Fibroblast of the aortic adventitia (primary cell): ENCODE data around the gene ELMOD3. TPM values are rescaled to one million over a fixed set of nuclear protein-coding genes. Genes with fewer than 3 reads are reported as not detected.

ENCODE experiments used
- DNase-seq: peaks from one replicate; pipeline ENCODE4 v3.0.0-alpha.2; 2010; ENCODE audit warnings: low read depth
- H3K4me3 ChIP-seq: 2 replicates; pipeline ENCODE4 v1.5.1; 2011; ENCODE audit warnings: low read depth, mild to moderate bottlenecking, control low read depth, low read length, moderate library complexity
- total RNA-seq: library from RNA; depleted of rRNA; stranded (reverse); fragments of >200 nt; gene quantifications from 2 replicates; pipeline ENCODE4 v1.2.3, GENCODE V29; 2012; ENCODE audit warnings: low replicate concordance
- TF ChIP-seq, protein P1 (sequence below): IDR thresholded peaks from 2 replicates; pipeline ENCODE4 v1.5.1; 2011; ENCODE audit warnings: mild to moderate bottlenecking, low read length, control low read depth, inconsistent platforms; ENCODE audit not compliant: insufficient read depth

The ELMOD3 gene
- total RNA-seq, 1 donor: 19.3 TPM

DNA sequence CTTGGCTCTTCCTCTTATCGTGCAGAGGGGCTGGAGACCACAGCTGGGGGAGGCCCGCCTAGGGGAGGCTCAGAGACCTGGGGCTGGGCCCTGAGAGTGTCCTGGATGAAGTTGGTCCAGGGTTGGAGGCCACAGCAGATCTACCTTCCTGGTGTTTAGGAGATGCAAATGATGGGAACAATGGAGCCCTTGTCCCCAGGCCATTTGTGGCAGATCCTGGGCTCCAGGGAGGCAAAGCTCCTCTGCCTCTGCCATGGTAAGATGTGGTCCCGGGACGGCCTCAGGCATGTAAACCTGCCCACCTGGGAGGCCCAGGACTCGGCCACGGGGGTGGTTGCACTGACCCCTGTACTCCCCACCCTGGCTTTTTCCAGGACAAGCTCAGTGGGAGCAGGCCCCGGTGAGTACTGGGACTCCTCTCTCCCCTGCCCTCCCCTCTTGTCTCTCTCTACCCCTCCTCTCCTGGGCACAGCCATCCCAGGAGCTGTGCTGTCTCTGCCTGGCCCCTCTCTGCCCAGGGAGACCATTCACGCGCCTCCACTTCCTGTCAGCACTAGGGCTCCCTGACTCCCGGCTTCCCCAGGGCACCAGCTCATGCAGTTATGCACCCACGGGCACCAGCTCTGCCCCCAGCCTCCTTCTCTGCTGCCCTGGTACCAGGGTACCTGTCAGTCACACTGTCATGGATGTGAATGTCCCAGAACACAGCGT, 74.8 kb downstream of the ELMOD3 start:
- no peak overlapping the region for H3K4me3 ChIP-seq
- DNase-seq: no peak
- TF ChIP-seq, protein P1, sequence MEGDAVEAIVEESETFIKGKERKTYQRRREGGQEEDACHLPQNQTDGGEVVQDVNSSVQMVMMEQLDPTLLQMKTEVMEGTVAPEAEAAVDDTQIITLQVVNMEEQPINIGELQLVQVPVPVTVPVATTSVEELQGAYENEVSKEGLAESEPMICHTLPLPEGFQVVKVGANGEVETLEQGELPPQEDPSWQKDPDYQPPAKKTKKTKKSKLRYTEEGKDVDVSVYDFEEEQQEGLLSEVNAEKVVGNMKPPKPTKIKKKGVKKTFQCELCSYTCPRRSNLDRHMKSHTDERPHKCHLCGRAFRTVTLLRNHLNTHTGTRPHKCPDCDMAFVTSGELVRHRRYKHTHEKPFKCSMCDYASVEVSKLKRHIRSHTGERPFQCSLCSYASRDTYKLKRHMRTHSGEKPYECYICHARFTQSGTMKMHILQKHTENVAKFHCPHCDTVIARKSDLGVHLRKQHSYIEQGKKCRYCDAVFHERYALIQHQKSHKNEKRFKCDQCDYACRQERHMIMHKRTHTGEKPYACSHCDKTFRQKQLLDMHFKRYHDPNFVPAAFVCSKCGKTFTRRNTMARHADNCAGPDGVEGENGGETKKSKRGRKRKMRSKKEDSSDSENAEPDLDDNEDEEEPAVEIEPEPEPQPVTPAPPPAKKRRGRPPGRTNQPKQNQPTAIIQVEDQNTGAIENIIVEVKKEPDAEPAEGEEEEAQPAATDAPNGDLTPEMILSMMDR: no peak

GRCh38 chr2:85429924-85430289, 75.3 kb downstream of the ELMOD3 start:
- no peak for DNase-seq
- TF ChIP-seq, protein P1: no peak
- no peak overlapping the region for H3K4me3 ChIP-seq

DNA sequence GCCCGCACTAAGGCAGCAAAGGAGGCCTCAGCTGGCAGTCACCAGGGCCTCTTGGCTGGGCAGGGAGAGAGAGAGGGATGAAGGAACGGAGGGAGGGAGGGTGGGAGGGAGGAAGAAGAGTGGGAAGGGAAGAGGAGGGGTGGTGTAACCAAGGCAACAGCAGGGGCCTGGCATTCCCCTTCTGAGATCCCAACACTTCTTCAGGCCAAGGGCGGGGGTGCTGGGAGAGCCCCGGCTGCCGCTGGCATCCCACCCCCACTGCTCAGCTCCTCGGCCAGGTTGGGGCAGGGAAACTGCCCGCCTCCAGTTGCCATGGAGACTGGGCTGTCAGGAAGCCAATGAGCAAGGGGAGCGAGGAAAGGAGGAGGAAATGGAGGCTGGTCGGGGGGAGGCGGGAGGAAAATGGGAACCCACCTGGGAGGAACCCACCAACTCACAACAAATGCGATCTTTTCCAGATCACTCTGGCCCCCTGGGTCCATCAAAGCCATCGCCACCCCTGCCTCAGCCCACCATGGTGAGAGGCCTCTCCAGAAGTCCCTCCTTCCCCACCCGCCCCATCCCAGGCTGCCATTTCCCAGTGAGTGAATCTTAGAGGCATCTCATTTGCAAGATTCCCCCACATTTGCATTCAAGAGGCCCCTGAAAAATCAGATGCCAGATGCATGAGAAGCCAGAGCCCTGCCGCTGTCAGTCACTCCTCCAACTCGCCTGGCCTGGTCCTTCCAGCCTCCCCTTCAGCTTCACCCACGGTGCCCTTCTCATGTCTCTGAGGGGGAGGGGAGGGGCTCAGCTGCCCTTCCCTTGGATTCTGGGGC, 76.4 kb downstream of the ELMOD3 start:
- no peak for DNase-seq
- TF ChIP-seq, protein P1: no peak
- no peak overlapping the region for H3K4me3 ChIP-seq

- no peak for DNase-seq
- TF ChIP-seq, protein P1: no peak
- no peak overlapping the region for H3K4me3 ChIP-seq
These were observed 77.1 kb downstream of the ELMOD3 start for GRCh38 chr2:85431570-85432205.

- peak; percentile 98 for DNase-seq
- no peak overlapping the region for H3K4me3 ChIP-seq
- TF ChIP-seq, protein P1: no peak
These were observed 79.0 kb downstream of the ELMOD3 start for GRCh38 chr2:85433511-85434089.

GRCh38 chr2:85434696-85435095, 80.1 kb downstream of the ELMOD3 start:
- no peak overlapping the region for H3K4me3 ChIP-seq

More at GRCh38 chr2:85434696-85435095, 80.1 kb downstream of the ELMOD3 start:
- no peak for DNase-seq
- TF ChIP-seq, protein P1: no peak
